Hindlimb muscle (tissue), 1 donor: ENCODE data around the gene ATP5PD. TPM values are rescaled to one million over a fixed set of nuclear protein-coding genes. Genes with fewer than 3 reads are reported as not detected.
"Not testable (repeated sequence)": the region's sequence is repeated elsewhere in the genome, so short reads cannot be mapped to it uniquely, and the experiment has no call there.

Source experiments
- DNase-seq: peaks from one replicate; pipeline ENCODE4 v3.0.0-alpha.2; 2013
- polyA plus RNA-seq: library from polyadenylated mRNA; unstranded; fragments of 120-200 nt; gene quantifications from one replicate; pipeline ENCODE4 v1.2.1, GENCODE V29; 2013; ENCODE audit not compliant: insufficient read length

ATP5PD gene
- polyA plus RNA-seq, 1 donor: 216 TPM

DNA sequence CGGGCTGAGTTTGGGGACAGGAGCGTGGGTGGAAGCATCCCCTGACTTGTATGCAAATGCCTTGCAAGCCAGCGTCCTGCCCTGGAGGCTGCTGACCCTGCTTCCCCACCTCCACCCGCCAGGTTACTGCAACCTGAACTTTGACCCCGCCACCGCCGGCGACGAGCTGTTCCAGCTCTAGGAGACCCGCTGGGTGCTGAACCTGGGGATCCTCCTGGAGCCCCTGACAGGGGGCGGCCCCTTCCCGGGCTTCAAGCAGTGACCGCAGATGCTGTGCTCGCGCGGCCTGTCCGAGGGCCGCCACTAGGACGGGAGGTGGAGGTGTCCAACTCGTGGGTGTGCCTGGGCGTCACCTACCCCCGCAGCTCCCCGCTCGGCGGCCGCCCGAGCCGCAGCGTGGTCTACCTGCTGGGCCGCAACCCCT is 30.3 kb upstream of the ATP5PD start:
- no peak for DNase-seq

DNA sequence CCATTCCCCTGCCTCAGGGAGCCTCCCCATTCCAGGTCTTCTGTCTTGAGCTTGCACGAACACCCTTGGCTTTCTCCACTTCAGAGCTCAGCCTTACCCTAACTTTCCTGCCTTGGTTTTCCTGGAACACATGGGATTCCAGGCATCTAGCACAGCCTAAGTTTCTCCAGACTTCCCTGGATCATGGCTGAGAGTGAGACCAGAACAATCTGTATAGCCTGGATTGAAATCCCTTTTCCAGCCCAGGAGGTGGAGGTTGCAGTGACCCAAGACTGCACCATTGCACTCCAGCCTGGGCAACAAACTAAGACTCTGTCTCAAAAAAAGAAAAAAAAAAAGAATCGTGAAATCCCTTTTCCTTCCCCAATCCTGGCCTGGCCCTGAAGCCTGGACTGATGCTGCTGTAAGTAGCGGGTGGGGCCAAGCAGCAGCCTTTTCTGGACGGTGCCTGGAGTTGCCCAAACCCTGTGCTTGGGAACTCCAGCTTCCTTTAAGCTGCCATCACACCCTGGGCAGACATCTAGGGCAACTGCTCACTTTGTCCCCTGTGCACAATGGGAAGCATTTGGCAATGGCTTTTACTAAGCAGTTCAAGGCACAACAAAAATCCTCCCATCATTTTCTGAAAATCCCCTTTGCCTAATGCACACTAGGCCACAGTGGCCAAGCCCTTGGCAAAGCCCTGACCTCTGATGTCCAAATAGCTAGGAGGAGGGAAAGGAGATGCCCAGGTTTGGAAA is 29.0 kb upstream of the ATP5PD start:
- no peak for DNase-seq

DNA sequence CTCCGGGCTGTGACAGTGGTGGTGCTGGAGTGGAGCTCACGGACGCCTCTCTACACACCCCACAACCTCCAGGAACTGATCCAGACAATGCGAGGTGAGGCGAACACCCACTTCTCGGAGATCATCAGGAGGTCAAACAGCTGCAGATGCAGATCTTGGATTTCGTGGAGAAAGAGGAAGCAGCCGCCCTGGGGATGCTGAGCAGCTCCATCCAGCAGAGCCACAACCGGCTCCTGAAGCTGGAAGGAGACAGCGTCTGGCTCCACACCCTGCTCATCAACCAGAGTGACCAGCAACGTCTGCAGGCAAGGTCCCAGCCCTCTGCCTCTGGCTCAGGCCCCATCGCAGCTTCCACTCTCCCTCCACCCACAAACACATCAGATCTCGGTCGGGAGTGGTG is 27.8 kb upstream of the ATP5PD start:
- peak; percentile 74 for DNase-seq

DNA sequence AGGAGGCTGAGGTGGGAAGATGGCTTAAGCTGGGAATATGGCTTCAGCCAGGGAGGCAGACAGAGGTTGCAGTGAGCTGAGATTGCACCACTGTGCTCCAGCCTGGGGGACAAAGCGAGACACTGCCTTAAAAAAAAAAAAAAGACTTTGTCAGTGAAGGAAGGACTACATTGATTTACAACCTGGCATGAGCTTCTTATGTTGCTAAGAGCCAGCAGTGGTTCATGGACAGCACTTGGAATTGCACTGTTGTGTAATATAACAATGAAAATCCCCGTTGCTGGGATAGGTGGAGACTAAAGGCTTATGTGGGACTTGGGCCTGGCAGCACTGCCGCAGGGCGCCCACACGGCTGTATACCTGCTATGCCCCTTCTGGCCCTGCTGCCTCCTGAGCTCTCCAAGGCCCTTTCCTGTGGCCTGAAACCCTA is 26.9 kb upstream of the ATP5PD start:
- DNase-seq: no peak

DNA sequence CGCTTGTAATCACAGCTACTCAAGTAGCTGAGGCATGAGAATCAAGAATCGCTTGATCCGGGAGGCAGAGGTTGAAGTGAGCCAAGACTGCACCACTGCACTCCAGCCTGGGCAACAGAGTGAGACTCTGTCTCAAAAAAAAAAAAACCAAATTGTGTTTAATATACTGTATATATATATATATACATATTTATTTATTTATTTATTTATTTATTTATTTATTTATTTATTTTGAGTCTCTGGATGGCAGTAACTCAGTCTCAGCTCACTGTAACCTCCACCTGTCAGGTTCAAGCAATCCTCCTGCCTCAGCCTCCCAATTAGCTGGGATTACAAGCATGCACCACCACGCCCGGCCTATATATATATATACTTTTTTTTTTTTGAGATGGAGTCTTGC is 26.1 kb upstream of the ATP5PD start:
- not testable (repeated sequence) for DNase-seq

DNA sequence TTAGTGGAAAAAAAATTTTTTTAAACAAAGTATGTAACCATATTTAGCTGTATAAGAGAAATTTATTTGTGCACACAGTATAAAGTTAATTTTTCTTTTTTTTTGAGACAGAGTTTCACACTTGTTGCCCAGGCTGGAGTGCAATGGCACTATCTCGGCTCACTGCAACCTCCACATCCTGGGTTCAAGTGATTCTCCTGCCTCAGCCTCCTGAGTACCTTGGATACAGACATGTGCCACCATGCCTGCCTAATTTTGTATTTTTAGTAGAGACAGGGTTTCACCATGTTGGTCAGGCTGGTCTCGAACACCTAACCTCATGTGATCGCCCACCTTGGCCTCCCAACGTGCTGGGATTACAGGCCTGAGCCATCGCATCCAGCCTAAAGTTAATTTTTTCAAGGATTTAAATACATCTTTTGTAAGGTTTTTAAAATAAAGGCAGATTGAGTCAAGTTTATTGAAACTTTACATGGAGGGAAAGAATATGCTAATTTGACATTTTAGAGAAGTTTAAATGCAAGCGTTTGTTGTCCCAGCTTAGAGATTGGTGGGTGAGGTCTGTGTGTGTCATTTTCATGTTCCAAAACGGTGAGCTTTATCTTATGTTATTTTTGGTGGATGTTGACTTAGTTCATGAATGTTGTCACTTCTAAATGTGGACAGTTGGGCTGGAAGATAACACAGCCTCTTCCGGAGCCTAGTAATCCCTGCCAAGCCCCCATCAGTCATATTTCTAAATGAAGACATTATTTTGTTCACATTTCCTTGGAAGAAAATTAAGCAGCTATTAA is 24.9 kb upstream of the ATP5PD start:
- not testable (repeated sequence) for DNase-seq

DNA sequence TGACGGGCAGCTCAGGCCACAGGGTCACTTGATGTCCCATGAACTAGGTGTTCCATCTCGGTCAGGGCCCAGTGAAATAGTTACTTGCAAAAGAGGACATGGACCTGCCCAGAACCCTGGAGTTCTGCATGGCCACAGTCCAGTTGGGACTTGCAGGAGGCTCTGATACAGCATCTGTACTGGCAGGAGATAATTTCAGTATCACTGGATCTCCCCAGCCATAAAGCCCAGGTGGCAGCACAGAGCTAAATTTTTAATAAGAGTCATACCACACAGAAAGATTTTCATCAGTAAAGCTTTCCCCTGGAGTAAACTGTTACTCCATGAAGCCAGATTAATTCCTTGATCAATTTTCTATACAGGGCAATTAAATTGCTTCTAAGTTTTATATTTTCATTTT is 23.0 kb upstream of the ATP5PD start:
- no peak for DNase-seq

DNA sequence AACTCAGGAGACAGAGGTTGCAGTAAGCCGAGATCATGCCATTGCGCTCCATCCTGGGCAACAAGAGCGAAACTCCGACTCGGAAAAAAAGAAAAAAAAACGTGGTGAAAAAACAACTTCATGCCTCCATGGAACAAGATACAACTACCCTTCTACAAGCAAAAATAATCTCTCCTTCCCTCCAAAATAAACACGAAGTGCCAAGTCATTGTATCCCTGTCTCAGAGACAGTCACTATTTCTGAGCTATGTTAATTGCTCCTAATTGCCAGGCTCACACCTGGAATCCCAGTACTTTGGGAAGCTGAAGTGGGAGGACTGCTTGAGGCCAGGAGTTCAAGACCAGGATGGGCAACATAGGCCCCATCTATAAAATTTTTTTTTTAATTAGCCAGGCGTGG is 22.0 kb upstream of the ATP5PD start:
- no peak for DNase-seq

DNA sequence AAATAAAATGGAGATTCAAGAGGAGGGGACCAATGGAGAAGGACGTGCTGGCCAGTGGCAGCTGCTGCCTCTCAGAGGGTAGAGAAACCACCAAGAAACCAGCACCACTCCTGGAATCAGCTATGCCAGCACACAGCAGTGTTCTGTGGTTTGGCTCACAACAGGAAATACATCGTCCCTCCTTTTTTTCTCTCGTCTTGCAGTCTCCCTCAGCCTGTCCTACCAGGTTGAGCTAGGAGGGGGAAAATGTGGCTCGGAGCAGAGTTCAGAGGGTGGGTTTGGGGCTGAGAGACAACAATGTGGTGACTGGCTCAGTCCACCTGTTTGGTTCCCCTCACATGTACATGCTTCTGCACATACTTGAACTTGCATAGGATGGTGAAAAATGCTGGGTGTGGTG is 21.1 kb upstream of the ATP5PD start:
- DNase-seq: no peak

DNA sequence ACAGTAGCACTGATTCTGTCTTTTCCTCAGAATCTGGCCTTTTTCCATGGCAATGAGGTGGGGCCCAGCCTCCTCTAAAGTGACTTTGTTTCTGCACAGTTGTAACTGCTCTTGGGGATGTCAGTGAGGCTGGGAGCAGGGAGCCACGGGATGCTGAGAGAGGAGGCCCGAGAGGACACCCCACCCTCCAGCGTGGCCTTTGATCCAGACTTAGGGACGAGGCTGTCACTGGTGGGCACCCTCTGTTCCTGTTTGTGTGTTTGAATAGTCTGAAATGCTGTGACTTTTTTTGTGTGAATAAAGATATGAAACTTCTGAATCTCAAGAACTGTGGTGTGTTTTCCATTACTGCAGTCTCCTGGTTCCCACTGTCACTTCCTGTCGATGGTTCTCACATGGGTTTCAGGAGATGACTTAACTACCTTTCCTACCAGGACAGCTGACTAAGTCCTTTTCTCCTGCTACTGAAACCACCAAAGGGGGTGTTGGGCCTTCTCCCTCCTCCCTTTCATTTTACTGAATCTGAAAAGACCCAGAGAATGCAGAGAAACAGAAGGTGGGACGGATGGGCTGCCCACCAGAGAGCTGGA is 18.9 kb upstream of the ATP5PD start:
- no peak for DNase-seq

DNA sequence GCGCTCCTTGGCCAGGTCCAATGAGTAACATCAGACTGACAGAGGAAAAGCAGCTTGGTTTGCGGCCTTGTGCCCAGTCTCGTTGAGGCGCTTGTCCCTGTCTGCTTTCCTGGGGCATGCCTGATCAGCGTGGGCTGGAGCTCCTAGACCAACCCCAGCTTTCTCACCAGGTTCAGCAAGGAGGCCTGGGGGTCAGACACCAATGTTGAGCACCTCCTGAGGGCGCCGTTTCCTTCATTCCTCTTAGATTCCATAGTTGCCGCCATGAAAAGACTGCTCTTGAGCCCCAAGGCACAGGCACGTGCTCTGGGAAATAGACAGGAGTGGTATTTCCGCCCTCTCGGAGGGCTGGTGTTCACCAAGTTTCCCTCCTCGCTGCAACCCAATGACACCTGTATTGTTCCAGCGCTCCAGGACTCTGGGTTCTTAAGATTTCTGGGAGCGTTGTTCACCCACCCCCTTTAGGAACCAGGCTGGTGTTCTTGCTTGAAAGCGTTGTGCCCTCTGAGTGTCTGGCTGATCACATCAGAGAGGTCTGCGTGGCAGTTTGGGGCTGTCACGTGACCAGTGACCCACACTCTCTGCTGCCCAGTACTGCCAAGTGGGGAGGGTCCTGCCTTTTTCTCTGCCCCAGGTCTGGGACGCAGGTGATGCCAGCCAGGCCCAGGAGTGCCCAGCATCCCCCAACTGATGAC is 18.2 kb upstream of the ATP5PD start:
- DNase-seq: no peak

DNA sequence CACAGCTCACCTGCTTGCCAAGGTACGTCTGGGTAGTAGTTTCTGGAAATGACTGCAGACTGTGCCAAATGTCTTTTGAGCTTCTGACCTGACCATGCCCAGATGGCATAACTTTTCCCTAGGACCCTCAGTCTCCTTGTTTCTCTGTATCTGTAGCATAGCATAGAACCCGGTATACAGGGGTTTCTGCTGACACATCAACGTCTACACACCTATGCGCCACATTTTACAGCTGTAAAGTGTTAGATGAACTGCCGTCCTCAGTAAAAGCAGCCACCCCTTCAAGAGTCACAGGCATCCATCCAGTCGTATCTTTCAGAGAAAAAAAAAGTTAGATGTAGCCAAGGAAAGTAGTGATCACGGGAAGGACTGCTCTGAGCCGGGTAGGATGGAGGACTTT is 17.7 kb upstream of the ATP5PD start:
- no peak for DNase-seq

DNA sequence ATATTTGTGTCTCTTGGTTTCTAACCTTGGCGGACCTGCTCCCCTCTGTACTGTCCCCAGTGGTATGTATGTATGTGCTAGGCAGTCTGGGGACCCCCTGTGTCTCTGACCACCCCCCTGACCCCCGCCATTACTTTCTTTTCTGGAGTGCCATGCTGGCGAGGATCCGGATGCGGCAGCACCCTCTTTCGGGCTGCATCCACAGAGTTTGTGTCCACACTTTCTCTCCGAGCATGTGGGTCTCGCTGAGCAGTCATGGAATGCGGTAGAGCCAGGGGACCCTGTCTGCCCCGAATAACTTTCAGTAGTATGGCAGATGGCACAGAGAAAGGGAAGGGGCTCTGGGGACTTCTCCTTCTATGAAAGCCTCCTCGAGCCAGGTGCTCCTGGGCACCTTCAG is 17.3 kb upstream of the ATP5PD start:
- no peak for DNase-seq

DNA sequence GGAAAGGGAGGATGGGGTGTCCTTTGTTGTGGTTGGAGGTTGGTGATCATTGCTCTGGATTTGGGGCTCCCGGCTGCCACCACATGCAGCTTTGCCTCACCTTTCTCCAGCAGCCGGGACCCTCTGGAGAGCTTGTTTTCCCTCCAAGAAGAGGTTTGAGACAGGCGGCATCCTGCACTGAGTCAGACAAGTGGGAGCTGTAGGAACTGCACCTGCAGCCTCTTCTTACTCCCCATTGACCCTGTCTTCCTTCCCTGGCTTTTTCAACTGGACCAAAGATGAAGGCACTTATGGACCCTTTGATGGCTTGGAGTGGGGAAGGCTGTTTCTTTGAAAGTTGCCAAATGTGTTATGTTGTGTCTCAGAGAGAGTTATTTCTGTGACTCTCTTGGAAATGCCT is 16.9 kb upstream of the ATP5PD start:
- DNase-seq: no peak

DNA sequence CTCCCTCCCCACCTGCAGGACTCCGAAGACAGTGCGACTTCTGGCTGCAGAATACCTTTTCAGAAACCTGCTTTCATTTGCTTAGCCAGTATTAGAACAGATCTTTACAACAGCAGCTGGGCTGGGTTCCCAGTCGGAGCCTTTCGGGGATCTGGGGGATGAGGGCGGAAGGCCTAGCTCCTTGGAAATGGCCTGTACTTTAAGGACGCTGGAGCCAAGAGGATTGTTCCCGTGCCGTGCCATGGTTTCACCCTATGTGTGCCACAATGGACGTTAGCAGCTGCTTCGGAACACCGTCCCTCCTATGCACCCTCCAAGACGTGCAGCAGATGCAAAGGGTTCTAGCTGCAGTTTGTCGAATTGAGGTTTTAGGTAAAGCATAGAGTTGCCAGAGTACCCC is 16.4 kb upstream of the ATP5PD start:
- no peak for DNase-seq

DNA sequence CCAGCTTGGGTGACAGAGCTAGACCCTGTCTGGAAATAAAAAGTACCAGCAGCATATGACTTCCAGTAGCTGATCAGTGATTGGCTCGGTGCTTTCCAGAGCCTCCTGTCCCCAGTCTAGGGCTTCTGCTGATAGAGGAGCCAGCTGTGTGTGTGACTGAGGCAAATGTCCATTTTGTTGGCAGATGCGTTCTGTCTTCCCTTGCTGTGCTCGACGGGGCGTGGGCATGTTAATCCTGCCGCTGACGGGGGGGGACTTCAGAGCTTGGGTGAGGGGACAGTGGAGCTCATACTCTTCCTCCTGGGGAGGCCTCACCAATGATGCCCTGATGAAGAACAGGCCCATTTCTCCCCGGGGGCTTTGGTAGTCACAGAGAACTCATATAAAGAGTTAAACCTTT is 14.8 kb upstream of the ATP5PD start:
- no peak for DNase-seq

DNA sequence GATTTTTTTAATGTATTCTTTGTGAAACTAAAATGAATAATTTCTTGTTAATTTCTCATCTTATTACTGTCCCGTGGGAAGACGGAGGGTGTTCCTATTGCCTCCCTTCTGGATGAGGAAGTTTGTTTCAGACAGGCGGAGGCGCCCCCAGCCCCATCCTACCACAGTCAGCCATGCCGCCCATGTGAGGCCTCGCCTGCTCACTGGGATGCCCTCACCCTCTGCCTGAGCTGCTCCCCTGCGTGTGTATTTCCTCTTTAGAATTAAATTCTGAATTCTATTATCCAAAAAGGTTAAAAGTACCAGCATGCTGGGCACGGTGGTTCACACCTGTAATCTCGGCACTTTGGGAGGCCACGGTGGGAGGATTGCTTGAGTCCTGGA is 14.3 kb upstream of the ATP5PD start:
- DNase-seq: no peak

DNA sequence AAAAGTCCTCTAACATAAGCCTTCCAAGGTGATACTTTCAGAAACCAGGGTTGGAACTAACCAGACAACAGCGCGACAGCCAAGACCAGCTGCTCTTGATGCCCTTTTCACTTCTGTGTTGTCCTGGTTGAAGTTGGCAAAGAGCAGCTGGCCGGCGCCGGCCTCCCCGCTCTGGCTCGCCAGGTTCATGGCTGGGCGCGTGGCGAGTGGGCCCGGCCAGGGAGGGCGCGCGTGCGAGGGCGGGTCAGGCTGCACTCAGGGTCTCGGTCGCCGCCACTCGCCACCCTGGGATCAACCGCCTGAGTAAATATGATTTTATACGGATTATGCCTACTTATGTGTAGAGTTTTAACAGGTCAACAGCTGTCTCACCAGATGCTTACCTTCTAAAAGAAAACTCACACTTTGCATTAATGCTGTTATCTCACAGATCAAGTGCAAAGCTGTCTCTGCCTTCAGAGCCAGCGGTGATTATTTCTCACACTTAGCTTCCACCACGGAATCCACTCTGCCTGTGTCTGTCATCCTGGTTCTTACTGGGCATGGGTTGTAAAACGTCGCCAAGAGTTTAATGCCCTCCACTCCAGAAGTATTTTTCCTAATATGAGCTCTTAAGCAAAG is 13.8 kb upstream of the ATP5PD start:
- DNase-seq: no peak

DNA sequence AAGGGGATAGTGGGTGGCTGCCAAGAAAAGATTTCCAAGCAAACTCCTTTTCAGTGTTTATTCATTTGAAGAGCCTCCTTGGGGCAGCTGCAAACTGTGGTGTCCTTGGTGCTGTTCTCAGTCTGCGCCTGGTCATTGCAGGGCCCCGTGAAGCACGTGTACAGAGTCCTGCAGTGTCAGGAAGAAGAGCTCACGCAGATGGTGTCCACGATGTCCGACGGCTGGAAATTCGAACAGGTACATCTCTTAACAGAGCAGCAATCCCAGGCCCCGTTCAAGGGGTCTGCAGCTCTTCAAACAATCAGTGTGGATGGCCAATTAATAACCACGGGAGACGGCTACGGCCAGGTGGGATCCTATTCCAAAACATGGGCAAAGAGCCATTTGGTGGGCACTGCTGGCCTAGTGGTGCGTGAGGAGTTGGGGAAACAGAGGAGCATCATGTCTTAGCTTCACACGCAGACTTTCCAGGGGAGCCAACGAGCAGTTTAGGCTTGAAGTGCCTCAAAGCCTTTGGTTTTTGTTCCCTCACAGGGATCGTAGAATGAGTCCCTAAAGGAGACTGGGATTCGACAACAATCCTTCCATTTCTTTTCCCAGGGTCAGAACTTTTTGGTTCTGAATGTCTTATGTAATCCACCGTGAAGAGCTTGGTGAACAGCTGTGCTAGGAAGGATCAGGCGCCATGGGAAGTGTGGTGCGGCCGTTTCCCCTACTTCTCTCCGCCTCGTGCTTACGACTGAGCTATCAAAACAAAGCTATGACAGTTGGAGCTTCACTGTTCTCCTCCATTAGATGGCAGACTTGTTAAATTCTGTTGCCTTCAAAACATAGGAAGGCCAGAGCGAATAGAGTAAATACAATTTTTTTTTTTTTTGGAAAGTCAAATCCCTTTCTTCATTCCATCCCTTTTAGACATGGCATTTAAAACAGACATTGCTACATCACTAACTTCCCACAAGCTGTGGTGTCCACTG is 12.9 kb upstream of the ATP5PD start:
- DNase-seq: peak; percentile 64

DNA sequence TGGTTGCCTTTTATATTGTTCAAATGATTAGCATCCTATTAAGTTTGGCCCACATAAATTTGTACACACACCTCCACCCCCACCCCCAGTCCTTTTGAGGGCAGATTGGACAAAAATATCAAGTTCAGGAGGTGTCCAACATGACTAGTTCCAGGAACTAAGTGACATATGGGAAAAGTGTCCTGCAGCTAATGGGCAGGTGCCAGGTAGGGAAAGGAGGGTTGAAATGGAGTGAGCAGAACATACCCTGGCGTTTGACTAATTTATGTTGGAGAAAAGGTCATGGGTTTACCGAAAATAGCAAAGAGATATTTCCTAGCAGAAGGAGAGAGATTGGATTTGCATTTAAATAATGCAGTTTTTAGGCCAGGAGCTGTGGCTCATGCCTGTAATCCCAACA is 5.2 kb upstream of the ATP5PD start:
- DNase-seq: no peak

DNA sequence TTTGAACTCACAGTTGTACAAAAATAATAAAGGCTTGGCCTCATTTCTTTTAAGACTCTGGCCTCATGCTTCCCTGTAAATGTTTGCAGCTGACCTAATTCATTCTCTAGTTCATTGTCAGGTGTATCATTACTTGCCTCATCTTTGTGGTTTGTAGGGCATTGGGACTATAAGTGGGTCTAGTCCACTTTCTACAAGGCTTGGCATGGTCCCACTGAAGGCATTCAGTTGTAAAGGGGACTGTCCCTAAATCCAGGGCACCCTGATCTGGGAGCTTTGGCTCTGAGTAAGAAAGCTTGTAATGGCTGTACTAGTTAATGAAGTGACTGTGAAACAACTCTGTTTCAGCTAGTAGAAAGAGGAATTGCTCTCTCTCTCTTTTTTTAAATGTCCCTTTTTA is 2.9 kb upstream of the ATP5PD start:
- DNase-seq: no peak

DNA sequence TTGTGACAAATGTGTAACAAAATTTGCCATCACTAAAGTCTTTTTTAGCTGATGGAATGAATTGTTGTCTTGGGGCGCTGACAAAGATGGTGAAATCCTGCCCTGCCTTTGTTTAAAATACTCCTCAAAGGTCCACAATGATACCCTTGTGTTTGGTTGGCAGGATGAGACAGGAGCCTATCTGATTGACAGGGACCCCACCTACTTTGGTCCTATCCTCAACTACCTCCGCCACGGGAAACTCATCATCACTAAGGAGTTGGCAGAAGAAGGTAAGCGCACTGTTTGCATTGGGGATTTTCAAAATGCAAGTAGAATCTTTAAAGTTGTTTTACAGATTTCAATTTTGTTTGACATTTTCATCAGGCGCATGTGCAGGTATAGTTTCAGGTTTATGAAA is 2.3 kb upstream of the ATP5PD start:
- DNase-seq: no peak
